Measurements from ENCODE around the gene RAC3.

GRCh38 chr17:82046903-82047302, 15.4 kb downstream of the RAC3 start:
- TF ChIP-seq, protein P1, sequence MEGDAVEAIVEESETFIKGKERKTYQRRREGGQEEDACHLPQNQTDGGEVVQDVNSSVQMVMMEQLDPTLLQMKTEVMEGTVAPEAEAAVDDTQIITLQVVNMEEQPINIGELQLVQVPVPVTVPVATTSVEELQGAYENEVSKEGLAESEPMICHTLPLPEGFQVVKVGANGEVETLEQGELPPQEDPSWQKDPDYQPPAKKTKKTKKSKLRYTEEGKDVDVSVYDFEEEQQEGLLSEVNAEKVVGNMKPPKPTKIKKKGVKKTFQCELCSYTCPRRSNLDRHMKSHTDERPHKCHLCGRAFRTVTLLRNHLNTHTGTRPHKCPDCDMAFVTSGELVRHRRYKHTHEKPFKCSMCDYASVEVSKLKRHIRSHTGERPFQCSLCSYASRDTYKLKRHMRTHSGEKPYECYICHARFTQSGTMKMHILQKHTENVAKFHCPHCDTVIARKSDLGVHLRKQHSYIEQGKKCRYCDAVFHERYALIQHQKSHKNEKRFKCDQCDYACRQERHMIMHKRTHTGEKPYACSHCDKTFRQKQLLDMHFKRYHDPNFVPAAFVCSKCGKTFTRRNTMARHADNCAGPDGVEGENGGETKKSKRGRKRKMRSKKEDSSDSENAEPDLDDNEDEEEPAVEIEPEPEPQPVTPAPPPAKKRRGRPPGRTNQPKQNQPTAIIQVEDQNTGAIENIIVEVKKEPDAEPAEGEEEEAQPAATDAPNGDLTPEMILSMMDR (optimal IDR thresholded peaks at IDR 0.05 in 1 of 3, IDR thresholded peaks at IDR 0.05 in 1 of 3, conservative IDR thresholded peaks at IDR 0.05 in 1 of 3; ENCODE audit: extremely low read depth in 1 of 3, insufficient read depth in 2 of 3, low read length in 3 of 3), result no peak
- TF ChIP-seq EZH2 (IDR thresholded peaks at IDR 0.05; ENCODE audit: low read length), result no peak
